Fibroblast of skin of scalp (primary cell): ENCODE data around the gene PLA2G2C.
"Not testable (repeated sequence)": the region's sequence is repeated elsewhere in the genome, so short reads cannot be mapped to it uniquely, and the experiment has no call there.

Experiments used
- DNase-seq: peaks from one replicate; pipeline ENCODE4 v3.0.0-alpha.2; 2013

The PLA2G2C gene

GRCh38 chr1:20151906-20152598 is 34.3 kb downstream of the PLA2G2C start:
- peak; percentile 84 for DNase-seq

- DNase-seq: no peak
Observed at GRCh38 chr1:20150969-20151368, 35.3 kb downstream of the PLA2G2C start.

GRCh38 chr1:20150326-20150705 is 36.0 kb downstream of the PLA2G2C start:
- no peak for DNase-seq

GRCh38 chr1:20149601-20150325 is 36.6 kb downstream of the PLA2G2C start:
- DNase-seq: no peak

- DNase-seq: no peak
Observed at GRCh38 chr1:20148571-20149500, 37.5 kb downstream of the PLA2G2C start.

- no peak for DNase-seq
Observed at GRCh38 chr1:20147846-20148570, 38.3 kb downstream of the PLA2G2C start.

- no peak for DNase-seq
Observed at GRCh38 chr1:20143734-20144565, 42.4 kb downstream of the PLA2G2C start.

- no peak for DNase-seq
Observed at GRCh38 chr1:20143318-20143717, 43.0 kb downstream of the PLA2G2C start.

GRCh38 chr1:20142001-20142710 is 44.2 kb downstream of the PLA2G2C start:
- no peak for DNase-seq

- DNase-seq: no peak
Observed at GRCh38 chr1:20141466-20141865, 44.9 kb downstream of the PLA2G2C start.

GRCh38 chr1:20141001-20141400 is 45.3 kb downstream of the PLA2G2C start:
- no peak for DNase-seq

GRCh38 chr1:20139776-20140612 is 46.3 kb downstream of the PLA2G2C start:
- DNase-seq: no peak

- DNase-seq: no peak
Observed at GRCh38 chr1:20138961-20139550, 47.3 kb downstream of the PLA2G2C start, which contains the start of gene PLA2G2F. PLA2G2F (plus strand) TSS chr1:20139323; CDS start chr1:20139428, 105 bp downstream.

- no peak for DNase-seq
Observed at GRCh38 chr1:20138346-20138745, 48.0 kb downstream of the PLA2G2C start.

GRCh38 chr1:20137604-20138003 is 48.7 kb downstream of the PLA2G2C start:
- DNase-seq: no peak

- DNase-seq: no peak
Observed at GRCh38 chr1:20137055-20137454, 49.3 kb downstream of the PLA2G2C start.

GRCh38 chr1:20136249-20136648 is 50.1 kb downstream of the PLA2G2C start:
- DNase-seq: no peak

GRCh38 chr1:20134995-20135394 is 51.3 kb downstream of the PLA2G2C start:
- no peak for DNase-seq

GRCh38 chr1:20130518-20130917 is 55.8 kb downstream of the PLA2G2C start:
- DNase-seq: not testable (repeated sequence)
